Nucleus accumbens (tissue), 56 donors: ENCODE measurements around the gene SYNE4.
A peak's percentile ranks its signal among the peaks of the same experiment; 100 is the strongest.
"Not testable (repeated sequence)": the region's sequence is repeated elsewhere in the genome, so short reads cannot be mapped to it uniquely, and the experiment has no call there.

Experiments used
- DNase-seq, 56 donors: peaks; one replicate each; lab custom pipeline; 2025; lab: John Stamatoyannopoulos, UW

The SYNE4 gene

DNA sequence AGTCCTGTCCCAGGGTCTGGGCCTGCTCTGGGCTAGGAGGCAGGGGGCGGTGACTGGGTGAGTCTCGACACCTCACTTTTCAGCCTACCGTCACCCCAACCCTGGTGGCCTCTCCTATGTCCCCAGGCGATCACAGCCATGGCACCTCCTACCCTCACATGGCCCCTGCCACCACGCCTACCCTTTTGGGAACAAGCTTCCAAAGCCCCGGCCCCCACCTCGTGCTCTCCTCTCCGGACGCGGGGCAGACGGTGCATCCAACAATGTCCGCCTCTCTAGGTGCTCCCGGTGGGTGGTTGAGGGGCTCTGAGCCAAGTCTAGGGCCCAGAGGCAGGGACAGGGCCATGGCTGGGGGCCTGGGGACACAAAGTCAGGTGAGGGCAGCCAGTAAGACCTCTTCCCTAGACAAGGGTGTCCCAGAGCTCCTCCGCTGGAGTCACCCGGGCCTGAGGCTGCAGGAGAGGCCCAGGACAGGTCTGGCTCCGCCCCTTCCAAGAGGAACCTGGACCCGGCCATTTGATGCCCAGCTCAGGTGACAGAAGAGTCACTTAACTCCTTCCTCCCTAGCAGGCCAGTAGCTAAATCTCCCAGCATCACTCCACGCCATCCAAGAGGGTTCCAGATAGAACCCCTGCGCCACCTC, at the start of gene SYNE4:
TSS of gene SYNE4 (minus strand) at position 478 of the 643 bp plus-strand sequence. CDS start at position 346, 132 bp downstream.
- DNase-seq, result no peak

DNA sequence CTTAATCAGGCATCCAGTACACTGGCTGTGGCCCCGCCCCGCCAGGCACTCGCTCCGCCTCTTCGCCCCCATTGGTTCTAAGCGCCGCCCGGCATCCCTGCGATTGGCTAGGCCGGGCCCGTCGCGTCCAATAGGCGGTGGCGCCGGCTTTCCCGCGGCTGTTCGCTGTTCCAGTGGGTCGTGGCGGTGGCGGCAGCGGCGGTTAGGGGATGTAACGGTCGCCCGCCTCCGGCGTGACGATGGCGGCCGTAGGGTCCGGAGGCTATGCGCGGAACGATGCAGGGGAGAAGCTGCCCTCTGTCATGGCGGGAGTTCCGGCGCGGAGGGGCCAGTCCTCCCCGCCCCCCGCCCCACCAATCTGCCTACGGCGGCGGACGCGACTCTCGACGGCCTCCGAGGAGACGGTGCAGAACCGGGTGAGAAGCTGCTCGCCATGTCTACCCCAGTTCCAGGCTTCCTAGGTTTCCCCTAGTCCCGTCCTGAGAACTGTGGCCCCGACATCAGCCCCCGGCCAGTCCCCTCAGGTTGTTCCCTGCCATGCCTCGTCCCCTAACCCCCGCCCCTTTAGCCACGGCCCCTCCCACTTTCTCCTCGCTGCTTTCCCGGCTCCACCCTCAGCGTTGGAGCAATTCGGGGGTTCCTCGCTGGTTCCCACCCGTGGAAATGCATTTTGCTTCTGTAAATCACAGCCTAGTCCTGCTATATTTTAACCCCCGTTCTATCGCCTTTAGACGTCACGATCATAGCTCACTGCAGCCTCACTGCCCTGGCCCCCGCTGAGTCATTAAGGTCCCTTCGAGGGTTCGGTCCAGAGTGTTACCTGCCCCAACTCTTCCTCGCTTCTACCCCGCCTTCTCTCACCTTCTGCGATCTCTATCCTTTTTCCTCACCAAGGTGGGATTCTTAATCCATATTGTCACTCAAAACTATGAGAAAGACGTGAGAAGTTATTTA, 46.4 kb upstream of the SYNE4 start, which contains the start of gene WDR62:
TSS of gene WDR62 (plus strand) at position 165 of the 954 bp plus-strand sequence. CDS start at position 240, 75 bp downstream.
- peak in 54 of 56 donors; percentile 71 to 100 (median 98) for DNase-seq

DNA sequence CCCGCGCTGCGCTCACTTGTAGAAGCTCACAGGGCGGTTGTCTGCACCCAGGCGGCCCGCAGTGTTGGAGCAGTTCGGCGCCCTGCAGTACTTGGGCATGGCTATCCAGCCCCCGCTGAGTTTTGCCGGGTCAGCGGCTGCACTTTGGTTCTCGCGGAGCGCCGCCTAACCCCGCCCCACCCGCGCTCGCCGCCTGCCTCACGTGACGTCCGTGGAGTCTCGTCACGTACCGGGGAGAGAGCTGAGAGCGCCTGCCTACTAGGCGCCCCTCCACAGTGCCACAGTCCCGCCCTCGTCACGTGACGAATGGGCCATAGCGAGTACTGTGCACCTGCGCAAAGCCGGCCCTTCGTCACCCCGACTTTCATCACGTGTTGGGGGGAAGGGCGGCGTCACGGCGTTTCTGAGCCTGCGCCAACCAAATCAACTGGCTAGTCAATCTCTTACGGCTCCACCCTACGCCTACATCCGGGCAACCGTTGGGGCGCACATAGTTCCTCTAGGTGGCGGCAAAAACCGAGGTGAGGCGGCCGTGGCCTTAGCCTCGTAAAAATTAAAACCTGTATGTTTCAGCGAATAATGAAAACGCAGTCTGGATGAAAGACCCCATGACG, 45.6 kb upstream of the SYNE4 start, which contains the start of gene THAP8:
TSS of gene THAP8 (minus strand) at position 167 of the 614 bp plus-strand sequence. CDS start at position 99, 68 bp downstream.
- DNase-seq, result peak; percentile 86 to 100 (median 99)

DNA sequence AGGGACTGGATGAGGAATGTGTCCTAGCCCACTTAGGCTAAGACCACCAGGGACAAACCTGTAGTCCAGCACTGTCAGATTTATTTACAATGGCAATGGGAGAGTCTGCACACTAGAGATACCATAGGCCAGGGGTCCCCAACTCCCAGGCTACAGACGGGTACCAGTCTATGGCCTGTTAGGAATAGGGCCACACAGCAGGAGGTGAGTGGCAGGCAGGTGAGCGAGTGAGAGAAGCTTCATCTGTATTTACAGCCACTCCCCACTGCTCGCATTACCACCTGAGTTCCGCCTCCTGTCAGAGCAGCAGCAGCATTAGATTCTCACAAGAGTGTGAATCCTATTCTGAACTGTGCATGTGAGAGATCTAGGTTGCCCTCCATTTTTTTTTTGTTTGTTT, 43.0 kb upstream of the SYNE4 start:
- no peak for DNase-seq

DNA sequence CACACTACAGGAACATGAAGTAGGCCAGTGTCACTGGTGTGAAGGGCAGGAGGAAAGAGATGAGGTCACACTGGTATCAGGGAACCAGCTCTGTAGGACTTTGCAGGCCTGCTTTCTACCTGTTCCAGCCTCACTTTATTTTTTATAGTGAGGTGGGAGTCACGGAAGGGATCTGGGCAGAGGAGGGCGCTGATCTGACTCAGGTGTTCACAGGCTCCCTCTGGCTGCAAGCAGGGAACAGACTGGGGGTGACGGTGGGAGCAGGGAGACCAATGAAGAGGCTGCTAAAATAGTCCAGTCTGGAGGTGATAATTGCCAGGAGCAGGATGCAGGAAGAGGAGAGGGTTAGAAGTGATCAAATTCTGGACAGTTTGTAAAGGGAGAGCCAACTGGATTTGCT, 42.6 kb upstream of the SYNE4 start:
- peak in 20 of 56 donors; percentile 2 to 62 (median 18) for DNase-seq

- DNase-seq, result no peak
These were observed 40.6 kb upstream of the SYNE4 start for GRCh38 chr19:36049080-36049698.

DNA sequence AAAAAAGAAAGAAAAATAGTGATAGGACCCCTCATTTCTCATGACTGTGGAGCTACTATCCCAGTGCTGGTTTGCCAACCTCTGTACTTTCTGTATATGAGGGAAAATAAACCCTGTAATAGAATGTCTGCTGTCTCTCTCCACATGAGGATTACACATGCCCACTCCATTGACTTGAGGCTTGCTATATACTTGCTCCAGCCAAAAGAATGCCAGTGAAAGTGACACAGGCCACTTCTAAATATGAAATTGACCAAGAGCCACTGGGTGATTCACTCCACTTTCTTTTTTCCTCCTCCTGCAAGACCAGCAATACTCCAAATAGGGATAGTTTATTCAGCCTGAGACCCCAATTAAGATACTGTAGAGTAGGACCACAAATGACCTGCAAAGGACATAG, 39.2 kb upstream of the SYNE4 start:
- DNase-seq, result no peak

GRCh38 chr19:36046443-36047050, 37.9 kb upstream of the SYNE4 start:
- DNase-seq, result peak in 20 of 56 donors; percentile 11 to 51 (median 18)

DNA sequence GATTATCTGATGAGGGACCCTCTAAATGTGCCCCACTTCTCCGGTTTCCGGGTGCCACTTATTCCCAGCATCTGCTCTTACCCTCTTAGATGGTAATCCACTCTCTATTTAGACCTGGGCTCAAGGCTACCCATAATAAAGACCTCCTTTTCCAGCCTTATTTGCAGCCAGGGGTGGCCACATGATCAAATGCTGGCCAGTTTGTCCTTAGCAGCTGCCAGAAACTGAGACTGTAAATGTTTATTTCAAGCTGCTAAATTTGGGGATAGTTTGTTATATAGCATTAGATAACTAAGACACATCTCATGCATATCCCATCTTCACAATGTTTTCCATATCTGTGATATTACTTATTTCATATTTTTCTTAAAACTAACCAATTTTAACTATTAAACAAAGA, 35.3 kb upstream of the SYNE4 start:
- peak in 6 of 56 donors; percentile 2 to 39 (median 14) for DNase-seq

- DNase-seq, result peak in 11 of 56 donors; percentile 6 to 28 (median 15)
These were observed 33.2 kb upstream of the SYNE4 start for GRCh38 chr19:36041831-36042230.

DNA sequence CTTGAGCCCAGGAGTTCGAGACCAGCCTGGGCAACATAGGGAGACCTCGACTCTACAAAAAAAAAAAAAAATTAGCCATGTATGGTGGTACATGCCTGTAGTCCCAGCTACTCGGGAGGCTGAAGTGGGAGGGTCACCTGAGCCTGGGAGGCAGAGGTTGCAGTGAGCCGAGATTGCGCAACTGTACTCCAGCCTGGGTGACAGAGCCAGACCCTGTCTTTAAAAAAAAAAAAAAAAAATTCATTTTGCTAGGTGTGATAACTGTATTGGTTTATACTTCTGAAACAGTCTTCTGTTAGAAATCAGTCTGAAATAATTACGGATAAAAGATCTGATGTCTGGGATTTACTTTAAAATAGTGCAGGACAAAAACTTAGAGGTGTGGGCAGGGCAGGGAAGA, 32.5 kb upstream of the SYNE4 start:
- not testable (repeated sequence) for DNase-seq

- no peak for DNase-seq
These were observed 31.9 kb upstream of the SYNE4 start for GRCh38 chr19:36040495-36040894.

DNA sequence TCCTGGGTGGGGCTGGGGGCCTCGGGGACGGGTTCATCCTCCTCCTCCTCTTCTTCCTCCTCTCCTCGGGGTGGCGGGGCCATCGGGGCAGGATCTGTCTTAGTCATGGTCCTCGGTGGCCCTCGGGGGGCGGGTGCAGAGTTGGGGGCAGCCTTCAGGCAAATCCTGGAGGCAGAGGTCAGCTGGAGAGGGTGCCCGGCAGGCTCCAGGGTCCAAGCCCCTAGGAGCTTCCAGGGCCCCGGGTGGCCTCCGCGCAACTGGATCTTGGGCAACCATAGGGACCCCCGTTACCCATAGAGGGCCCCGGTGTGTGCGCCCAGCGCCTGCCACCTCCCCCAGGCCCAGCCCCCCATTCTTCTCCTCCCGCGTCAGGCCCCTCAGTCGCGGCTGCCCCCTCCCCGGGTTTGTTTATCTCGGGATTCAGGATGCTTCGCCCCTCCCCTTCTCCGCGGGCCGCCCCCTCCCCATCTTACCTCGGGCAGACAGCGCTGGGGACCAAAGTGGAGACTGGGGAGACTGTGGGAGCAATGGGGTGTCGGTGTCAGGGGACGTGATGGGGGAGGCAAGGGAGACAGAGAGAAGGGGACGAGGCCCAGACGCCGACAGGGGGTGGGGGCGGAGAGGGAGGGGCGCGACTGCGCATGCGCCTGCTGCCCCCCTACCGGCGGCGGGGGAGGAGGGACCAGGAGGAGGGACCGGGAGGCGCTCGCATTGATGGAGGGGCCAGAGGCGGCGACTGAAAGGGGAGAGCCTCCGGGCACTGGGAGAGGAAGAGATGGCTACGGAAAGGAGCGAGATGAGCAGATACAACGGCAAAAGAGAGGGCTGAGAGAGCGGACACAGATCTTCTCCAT, 23.9 kb upstream of the SYNE4 start, which contains the start of gene CLIP3:
TSS of gene CLIP3 (minus strand) at position 623 of the 854 bp plus-strand sequence. CDS start at position 107, 516 bp downstream.
- peak in 54 of 56 donors; percentile 45 to 90 (median 79) for DNase-seq

DNA sequence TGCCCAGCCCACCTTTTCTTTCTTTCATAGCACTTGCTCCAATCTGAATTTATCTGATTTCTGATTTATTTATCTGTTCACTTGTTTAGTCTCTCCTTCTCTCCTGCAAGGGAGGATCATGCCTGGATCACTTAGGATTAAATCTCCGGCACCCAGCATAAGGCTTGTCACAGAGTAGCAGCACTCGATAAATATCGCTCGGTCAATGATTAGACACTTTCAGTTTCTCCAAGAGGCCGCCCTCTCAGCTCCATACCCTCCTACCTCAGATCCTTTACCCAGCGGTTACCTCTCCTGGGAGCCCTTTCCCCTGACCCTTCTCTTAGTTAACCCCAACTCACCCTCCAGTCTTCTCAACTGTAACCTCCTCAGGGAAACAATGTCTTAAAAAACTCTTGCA, 22.7 kb upstream of the SYNE4 start:
- no peak for DNase-seq

- peak in 1 of 56 donors; percentile 7 for DNase-seq
These were observed 21.9 kb upstream of the SYNE4 start for GRCh38 chr19:36030264-36031148.

DNA sequence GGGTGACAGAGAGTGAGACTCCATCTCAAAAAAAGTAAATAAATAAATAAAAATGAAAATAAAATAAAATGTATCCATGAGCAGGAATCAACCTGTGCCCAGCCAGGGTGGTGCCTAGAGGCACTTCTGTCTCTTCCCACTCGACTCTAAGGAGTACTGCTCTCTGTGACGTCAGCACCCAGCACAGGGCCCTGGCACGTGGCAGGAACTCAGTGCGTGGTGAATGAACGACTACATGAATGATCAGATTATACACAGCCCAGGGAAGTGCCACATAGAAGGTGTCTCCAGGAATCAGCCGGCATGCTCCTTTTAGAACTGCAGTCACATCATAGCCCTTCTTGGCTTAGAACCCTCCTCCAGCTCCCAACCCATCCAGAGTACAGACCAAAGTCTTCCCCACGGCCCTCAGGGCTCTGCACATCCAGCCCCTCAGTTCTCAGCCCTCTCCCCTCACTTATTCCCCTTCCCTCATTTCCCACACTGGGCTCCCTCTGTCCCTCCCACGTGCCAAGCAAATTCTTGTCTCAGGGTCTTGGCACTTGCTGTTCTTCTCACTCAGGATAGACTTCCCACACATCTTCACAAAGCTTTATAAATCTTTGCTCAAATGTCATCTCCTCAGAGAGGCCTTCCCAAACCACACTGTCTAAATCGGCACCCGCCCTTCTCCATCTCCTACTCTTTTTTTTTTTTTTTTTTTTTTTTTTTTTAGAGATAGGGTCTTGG, 19.9 kb upstream of the SYNE4 start:
- peak in 35 of 56 donors; percentile 11 to 86 (median 51) for DNase-seq

DNA sequence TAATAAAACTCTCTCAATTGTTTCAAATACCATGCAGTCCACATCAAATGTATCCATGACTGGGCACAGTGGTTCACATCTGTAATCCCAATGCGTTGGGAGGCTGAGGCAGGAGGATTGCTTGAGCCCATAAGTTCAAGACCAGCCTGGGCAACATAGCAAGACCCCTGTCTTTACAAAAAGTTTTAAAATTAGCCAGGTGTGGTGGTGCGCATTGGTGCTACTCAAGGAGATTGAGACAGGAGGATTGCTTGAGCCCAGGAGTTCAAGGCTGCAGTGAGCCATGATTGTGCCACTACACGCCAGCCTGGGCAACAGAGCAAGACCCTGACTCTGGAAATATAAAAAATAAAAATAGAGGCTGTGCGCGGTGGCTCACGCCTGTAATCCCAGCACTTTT, 19.1 kb upstream of the SYNE4 start:
- DNase-seq, result no peak
